WTC11 (cell line): ENCODE results near the gene GABRB2. TPM values are rescaled to one million over a fixed set of nuclear protein-coding genes. Genes with fewer than 3 reads are reported as not detected.

Experiments
- ATAC-seq: fragments of 200-7000 bp; cut with Tn5 transposase; 2 replicates; pipeline ENCODE4 v1.10.0; 2021; ENCODE audit warnings: mild to moderate bottlenecking, moderate library complexity
- CTCF ChIA-PET: fragments of 300-600 bp; sonication (Branson Sonifier 250); formaldehyde crosslinking; loops from one replicate; lab custom pipeline; 2021; ENCODE audit warnings: antibody characterized with exemption; lab: Charles Lee
- POLR2A ChIA-PET: fragments of 350-600 bp; sonication (Branson Sonifier 250); formaldehyde crosslinking; loops from one replicate; lab custom pipeline; 2021; ENCODE audit warnings: antibody characterized with exemption; lab: Charles Lee
- DNase-seq: peaks from one replicate; pipeline ENCODE4 v3.0.0; 2021; ENCODE audit warnings: low spot score
- H3K27ac Mint-ChIP-seq: 2 replicates; pipeline ENCODE4 v1.8.0; 2021; ENCODE audit warnings: mixed read lengths
- H3K27me3 Mint-ChIP-seq: 2 replicates; pipeline ENCODE4 v1.8.0; 2021; ENCODE audit warnings: low read depth, mild to moderate bottlenecking, moderate library complexity, mixed read lengths
- H3K36me3 Mint-ChIP-seq: 2 replicates; pipeline ENCODE4 v1.8.0; 2021; ENCODE audit warnings: mixed read lengths
- H3K4me1 Mint-ChIP-seq: 2 replicates; pipeline ENCODE4 v1.8.0; 2022; ENCODE audit warnings: mixed read lengths
- H3K4me3 Mint-ChIP-seq: 2 replicates; pipeline ENCODE4 v1.8.0; 2021; ENCODE audit warnings: mild to moderate bottlenecking, moderate library complexity, mixed read lengths
- H3K9me3 Mint-ChIP-seq: 2 replicates; pipeline ENCODE4 v1.8.0; 2021; ENCODE audit warnings: mixed read lengths
- ELF4 ChIP-seq: sonication (generic); formaldehyde crosslinking; IDR thresholded peaks from 2 replicates; pipeline ENCODE4 v1.8.1; 2022; ENCODE audit warnings: low read depth, mild to moderate bottlenecking, moderate library complexity, missing genetic modification reagents
- ESRRA ChIP-seq: sonication (generic); formaldehyde crosslinking; IDR thresholded peaks from 2 replicates; pipeline ENCODE4 v1.8.1; 2022; ENCODE audit warnings: mild to moderate bottlenecking, missing genetic modification reagents, borderline replicate concordance
- FOXP4 ChIP-seq: sonication (generic); formaldehyde crosslinking; IDR thresholded peaks from 2 replicates; pipeline ENCODE4 v1.8.0; 2022; ENCODE audit warnings: mild to moderate bottlenecking, missing genetic modification reagents
- GTF2I ChIP-seq: fragments of 250-450 bp; sonication (Bioruptor Pico); conservative IDR thresholded peaks from 2 replicates; pipeline ENCODE4 v1.4.0; 2021; ENCODE audit warnings: mild to moderate bottlenecking
- HMGA2 ChIP-seq: fragments of 250-450 bp; sonication (Bioruptor Pico); IDR thresholded peaks from 2 replicates; pipeline ENCODE4 v1.4.0; 2021; ENCODE audit warnings: mild to moderate bottlenecking, moderate library complexity
- JAZF1 ChIP-seq: fragments of 250-450 bp; sonication (Bioruptor Pico); IDR thresholded peaks from 2 replicates; pipeline ENCODE4 v1.9.0; 2021; ENCODE audit warnings: moderate library complexity, mild to moderate bottlenecking, inconsistent platforms
- NFATC4 ChIP-seq: fragments of 250-450 bp; sonication (Bioruptor Pico); IDR thresholded peaks from 2 replicates; pipeline ENCODE4 v1.9.0; 2021; ENCODE audit warnings: mild to moderate bottlenecking
- NFE2L1 ChIP-seq: sonication (generic); formaldehyde crosslinking; IDR thresholded peaks from 2 replicates; pipeline ENCODE4 v1.8.1; 2023; ENCODE audit warnings: missing genetic modification reagents
- OVOL2 ChIP-seq: fragments of 250-450 bp; sonication (Bioruptor Pico); IDR thresholded peaks from 2 replicates; pipeline ENCODE4 v1.9.0; 2021; ENCODE audit warnings: mild to moderate bottlenecking, borderline replicate concordance
- SMAD4 ChIP-seq: sonication (generic); formaldehyde crosslinking; IDR thresholded peaks from 2 replicates; pipeline ENCODE4 v1.8.0; 2022; ENCODE audit warnings: mild to moderate bottlenecking, missing genetic modification reagents
- TP53 ChIP-seq: sonication (generic); formaldehyde crosslinking; IDR thresholded peaks from 2 replicates; pipeline ENCODE4 v1.8.1; 2023; ENCODE audit warnings: mild to moderate bottlenecking, missing genetic modification reagents
- ZNF219 ChIP-seq: sonication (generic); formaldehyde crosslinking; IDR thresholded peaks from 2 replicates; pipeline ENCODE4 v1.8.0; 2023; ENCODE audit warnings: missing genetic modification reagents, mild to moderate bottlenecking, borderline replicate concordance
- total RNA-seq: library from RNA; stranded (reverse); gene quantifications from 3 replicates; pipeline ENCODE4 v1.2.3, GENCODE V29; 2021
- TF ChIP-seq, protein P1 (sequence below): sonication (generic); formaldehyde crosslinking; IDR thresholded peaks from 2 replicates; pipeline ENCODE4 v1.8.1; 2022; ENCODE audit warnings: low read depth, missing genetic modification reagents, borderline replicate concordance
- TF ChIP-seq, protein P2 (sequence below): fragments of 250-450 bp; sonication (Bioruptor Pico); IDR thresholded peaks from 2 replicates; pipeline ENCODE4 v1.9.0; 2021; ENCODE audit warnings: mild to moderate bottlenecking, borderline replicate concordance
- TF ChIP-seq, protein P3 (sequence below): fragments of 250-450 bp; sonication (Bioruptor Pico); IDR thresholded peaks from 2 replicates; pipeline ENCODE4 v1.9.0; 2021; ENCODE audit warnings: mild to moderate bottlenecking
- TF ChIP-seq, protein P4 (sequence below): sonication (generic); formaldehyde crosslinking; IDR thresholded peaks from 2 replicates; pipeline ENCODE4 v1.8.0; 2023; ENCODE audit warnings: mild to moderate bottlenecking, missing genetic modification reagents
- TF ChIP-seq, protein P5 (sequence below): fragments of 250-450 bp; sonication (Bioruptor Pico); conservative IDR thresholded peaks from 2 replicates; pipeline ENCODE4 v1.9.0; 2021; ENCODE audit warnings: mild to moderate bottlenecking

The GABRB2 gene
- total RNA-seq, 1 experiment from 2014 or later = 0.79 TPM

GRCh38 chr5:161376034-161376433, 170.5 kb downstream of the GABRB2 start:
- TF ChIP-seq ESRRA (CRISPR knock-in tag) = no peak
- TF ChIP-seq, protein P1, sequence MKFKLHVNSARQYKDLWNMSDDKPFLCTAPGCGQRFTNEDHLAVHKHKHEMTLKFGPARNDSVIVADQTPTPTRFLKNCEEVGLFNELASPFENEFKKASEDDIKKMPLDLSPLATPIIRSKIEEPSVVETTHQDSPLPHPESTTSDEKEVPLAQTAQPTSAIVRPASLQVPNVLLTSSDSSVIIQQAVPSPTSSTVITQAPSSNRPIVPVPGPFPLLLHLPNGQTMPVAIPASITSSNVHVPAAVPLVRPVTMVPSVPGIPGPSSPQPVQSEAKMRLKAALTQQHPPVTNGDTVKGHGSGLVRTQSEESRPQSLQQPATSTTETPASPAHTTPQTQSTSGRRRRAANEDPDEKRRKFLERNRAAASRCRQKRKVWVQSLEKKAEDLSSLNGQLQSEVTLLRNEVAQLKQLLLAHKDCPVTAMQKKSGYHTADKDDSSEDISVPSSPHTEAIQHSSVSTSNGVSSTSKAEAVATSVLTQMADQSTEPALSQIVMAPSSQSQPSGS (CRISPR knock-in tag) = no peak
- TF ChIP-seq, protein P2, sequence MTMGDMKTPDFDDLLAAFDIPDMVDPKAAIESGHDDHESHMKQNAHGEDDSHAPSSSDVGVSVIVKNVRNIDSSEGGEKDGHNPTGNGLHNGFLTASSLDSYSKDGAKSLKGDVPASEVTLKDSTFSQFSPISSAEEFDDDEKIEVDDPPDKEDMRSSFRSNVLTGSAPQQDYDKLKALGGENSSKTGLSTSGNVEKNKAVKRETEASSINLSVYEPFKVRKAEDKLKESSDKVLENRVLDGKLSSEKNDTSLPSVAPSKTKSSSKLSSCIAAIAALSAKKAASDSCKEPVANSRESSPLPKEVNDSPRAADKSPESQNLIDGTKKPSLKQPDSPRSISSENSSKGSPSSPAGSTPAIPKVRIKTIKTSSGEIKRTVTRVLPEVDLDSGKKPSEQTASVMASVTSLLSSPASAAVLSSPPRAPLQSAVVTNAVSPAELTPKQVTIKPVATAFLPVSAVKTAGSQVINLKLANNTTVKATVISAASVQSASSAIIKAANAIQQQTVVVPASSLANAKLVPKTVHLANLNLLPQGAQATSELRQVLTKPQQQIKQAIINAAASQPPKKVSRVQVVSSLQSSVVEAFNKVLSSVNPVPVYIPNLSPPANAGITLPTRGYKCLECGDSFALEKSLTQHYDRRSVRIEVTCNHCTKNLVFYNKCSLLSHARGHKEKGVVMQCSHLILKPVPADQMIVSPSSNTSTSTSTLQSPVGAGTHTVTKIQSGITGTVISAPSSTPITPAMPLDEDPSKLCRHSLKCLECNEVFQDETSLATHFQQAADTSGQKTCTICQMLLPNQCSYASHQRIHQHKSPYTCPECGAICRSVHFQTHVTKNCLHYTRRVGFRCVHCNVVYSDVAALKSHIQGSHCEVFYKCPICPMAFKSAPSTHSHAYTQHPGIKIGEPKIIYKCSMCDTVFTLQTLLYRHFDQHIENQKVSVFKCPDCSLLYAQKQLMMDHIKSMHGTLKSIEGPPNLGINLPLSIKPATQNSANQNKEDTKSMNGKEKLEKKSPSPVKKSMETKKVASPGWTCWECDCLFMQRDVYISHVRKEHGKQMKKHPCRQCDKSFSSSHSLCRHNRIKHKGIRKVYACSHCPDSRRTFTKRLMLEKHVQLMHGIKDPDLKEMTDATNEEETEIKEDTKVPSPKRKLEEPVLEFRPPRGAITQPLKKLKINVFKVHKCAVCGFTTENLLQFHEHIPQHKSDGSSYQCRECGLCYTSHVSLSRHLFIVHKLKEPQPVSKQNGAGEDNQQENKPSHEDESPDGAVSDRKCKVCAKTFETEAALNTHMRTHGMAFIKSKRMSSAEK (CRISPR knock-in tag) = no peak
- no peak for TF ChIP-seq GTF2I (CRISPR knock-in tag)
- TF ChIP-seq NFE2L1 (CRISPR knock-in tag) = no peak
- TF ChIP-seq, protein P3, sequence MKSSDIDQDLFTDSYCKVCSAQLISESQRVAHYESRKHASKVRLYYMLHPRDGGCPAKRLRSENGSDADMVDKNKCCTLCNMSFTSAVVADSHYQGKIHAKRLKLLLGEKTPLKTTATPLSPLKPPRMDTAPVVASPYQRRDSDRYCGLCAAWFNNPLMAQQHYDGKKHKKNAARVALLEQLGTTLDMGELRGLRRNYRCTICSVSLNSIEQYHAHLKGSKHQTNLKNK (CRISPR knock-in tag) = no peak
- no peak for TF ChIP-seq OVOL2 (CRISPR knock-in tag)
- TF ChIP-seq FOXP4 = no peak
- CTCF ChIA-PET = interaction anchor here (0.6 kb wide), 1 partner anchor 172 kb away, joined by 4 read pairs; no protein-coding TSS in a partner anchor
- POLR2A ChIA-PET = no interaction called here
- no peak overlapping the region for H3K27ac Mint-ChIP-seq
- ATAC-seq (no peak), DNase-seq (no peak)
- no peaks in the 10 kb centered on the region for H3K36me3 Mint-ChIP-seq
- H3K27me3 Mint-ChIP-seq = no peaks in the 10 kb centered on the region
- peaks cover 4% of the 10 kb centered on the region; the same call in 1 of the 2 replicates for H3K4me1 Mint-ChIP-seq
- no peak overlapping the region for H3K4me3 Mint-ChIP-seq
- H3K9me3 Mint-ChIP-seq = no peaks in the 10 kb centered on the region

DNA sequence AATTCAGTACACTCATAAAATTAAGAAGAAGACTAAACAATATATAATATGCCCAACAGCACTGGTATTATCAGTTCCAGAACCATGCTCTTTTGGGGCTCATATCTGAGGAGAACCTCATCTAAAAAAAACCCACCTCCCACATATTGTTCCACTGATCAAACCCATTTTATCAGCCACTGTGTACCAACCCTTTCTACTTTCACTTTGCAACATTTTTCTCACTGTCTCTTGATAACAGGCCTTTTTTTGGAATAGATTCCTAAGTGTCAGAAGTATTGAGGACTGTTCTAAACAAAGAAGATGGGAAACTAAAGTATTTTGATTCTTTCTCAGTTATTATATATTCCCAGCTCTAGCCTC, 173.2 kb downstream of the GABRB2 start:
- POLR2A ChIA-PET = no interaction called here
- H3K4me3 Mint-ChIP-seq = no peak overlapping the region
- peaks cover 11% of the 10 kb centered on the region for H3K4me1 Mint-ChIP-seq
- no peak for TF ChIP-seq ELF4 (CRISPR knock-in tag)
- no peak for TF ChIP-seq SMAD4 (CRISPR knock-in tag)
- TF ChIP-seq, protein P4, sequence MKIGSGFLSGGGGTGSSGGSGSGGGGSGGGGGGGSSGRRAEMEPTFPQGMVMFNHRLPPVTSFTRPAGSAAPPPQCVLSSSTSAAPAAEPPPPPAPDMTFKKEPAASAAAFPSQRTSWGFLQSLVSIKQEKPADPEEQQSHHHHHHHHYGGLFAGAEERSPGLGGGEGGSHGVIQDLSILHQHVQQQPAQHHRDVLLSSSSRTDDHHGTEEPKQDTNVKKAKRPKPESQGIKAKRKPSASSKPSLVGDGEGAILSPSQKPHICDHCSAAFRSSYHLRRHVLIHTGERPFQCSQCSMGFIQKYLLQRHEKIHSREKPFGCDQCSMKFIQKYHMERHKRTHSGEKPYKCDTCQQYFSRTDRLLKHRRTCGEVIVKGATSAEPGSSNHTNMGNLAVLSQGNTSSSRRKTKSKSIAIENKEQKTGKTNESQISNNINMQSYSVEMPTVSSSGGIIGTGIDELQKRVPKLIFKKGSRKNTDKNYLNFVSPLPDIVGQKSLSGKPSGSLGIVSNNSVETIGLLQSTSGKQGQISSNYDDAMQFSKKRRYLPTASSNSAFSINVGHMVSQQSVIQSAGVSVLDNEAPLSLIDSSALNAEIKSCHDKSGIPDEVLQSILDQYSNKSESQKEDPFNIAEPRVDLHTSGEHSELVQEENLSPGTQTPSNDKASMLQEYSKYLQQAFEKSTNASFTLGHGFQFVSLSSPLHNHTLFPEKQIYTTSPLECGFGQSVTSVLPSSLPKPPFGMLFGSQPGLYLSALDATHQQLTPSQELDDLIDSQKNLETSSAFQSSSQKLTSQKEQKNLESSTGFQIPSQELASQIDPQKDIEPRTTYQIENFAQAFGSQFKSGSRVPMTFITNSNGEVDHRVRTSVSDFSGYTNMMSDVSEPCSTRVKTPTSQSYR (CRISPR knock-in tag) = no peak
- TF ChIP-seq, protein P5, sequence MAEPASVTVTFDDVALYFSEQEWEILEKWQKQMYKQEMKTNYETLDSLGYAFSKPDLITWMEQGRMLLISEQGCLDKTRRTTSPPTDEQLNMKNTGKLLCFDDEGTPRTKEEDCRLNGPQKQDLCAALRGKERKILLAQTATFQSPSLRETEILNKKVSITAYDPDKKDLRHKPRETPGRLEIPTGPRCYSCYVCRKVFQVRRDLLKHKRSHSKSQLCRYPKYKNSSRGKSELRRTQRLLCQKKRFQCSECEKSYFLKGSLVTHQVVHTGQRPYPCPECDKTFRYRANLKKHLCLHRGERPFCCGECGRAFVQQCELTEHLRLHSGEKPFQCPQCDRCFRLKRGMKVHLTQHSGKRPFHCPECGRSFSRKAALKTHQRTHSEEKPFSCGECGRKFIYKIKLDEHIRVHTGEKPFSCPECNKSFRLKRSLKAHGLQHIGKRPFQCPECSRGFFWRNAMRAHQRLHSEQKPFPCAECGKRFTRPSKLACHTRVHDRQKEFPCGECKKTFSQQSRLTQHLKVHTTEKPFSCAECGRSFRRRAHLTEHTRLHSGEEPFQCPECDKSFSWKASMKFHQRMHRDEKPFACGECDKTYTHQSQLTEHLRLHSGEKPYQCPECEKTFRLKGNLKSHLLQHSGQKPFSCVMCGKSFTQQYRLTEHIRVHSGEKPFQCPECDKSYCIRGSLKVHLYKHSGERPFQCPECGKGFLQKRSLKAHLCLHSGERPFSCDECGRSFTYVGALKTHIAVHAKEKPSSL (CRISPR knock-in tag) = no peak
- no peak for TF ChIP-seq JAZF1
- no peak for TF ChIP-seq NFATC4 (CRISPR knock-in tag)
- TF ChIP-seq TP53 (CRISPR knock-in tag) = no peak
- no peak for TF ChIP-seq HMGA2 (CRISPR knock-in tag)
- no peak for TF ChIP-seq ZNF219
- H3K36me3 Mint-ChIP-seq = no peaks in the 10 kb centered on the region
- DNase-seq (no peak), ATAC-seq (no peak)
- no peaks in the 10 kb centered on the region for H3K9me3 Mint-ChIP-seq
- CTCF ChIA-PET = no interaction called here
- H3K27me3 Mint-ChIP-seq = no peaks in the 10 kb centered on the region
- no peak overlapping the region for H3K27ac Mint-ChIP-seq
